ENCODE data around the gene RNF207. TPM values are rescaled to one million over a fixed set of nuclear protein-coding genes. Genes with fewer than 3 reads are reported as not detected.

Gene RNF207
- total RNA-seq, 1 donor from 2014 or later, result 5.6 TPM

GRCh38 chr1:6207075-6207885 lies 1.4 kb downstream of the RNF207 start:
- DNase-seq, result no peak
- H3K9me3 Mint-ChIP-seq (ENCODE audit: unreplicated experiment), result peaks cover 2% of the 10 kb centered on the region
- no peak overlapping the region for H3K27ac Mint-ChIP-seq (ENCODE audit: unreplicated experiment)
- H3K27me3 Mint-ChIP-seq (ENCODE audit: unreplicated experiment), result peaks cover 4% of the 10 kb centered on the region
- H3K36me3 Mint-ChIP-seq (ENCODE audit: unreplicated experiment), result no peaks in the 10 kb centered on the region
- no peak for TF ChIP-seq CTCF (IDR thresholded peaks at IDR 0.05; ENCODE audit: partially characterized antibody, unreplicated experiment)
- peak overlapping the region; percentile 42 for H3K4me3 Mint-ChIP-seq (ENCODE audit: unreplicated experiment)
- no peaks in the 10 kb centered on the region for H3K4me1 Mint-ChIP-seq (ENCODE audit: low read depth, unreplicated experiment)

GRCh38 chr1:6207921-6208320 lies 2.0 kb downstream of the RNF207 start:
- Mint-ChIP-seq H3K4me3 (ENCODE audit: unreplicated experiment) (no peak overlapping the region), H3K4me1 (ENCODE audit: low read depth, unreplicated experiment) (no peaks in the 10 kb centered on the region), H3K36me3 (ENCODE audit: unreplicated experiment) (no peaks in the 10 kb centered on the region), H3K27ac (ENCODE audit: unreplicated experiment) (no peak overlapping the region), H3K9me3 (ENCODE audit: unreplicated experiment) (peaks cover 2% of the 10 kb centered on the region), H3K27me3 (ENCODE audit: unreplicated experiment) (peaks cover 8% of the 10 kb centered on the region)
- no peak for DNase-seq
- TF ChIP-seq CTCF (IDR thresholded peaks at IDR 0.05; ENCODE audit: partially characterized antibody, unreplicated experiment), result no peak

GRCh38 chr1:6208723-6209660 lies 3.1 kb downstream of the RNF207 start:
- Mint-ChIP-seq H3K9me3 (ENCODE audit: unreplicated experiment) (peaks cover 2% of the 10 kb centered on the region), H3K4me1 (ENCODE audit: low read depth, unreplicated experiment) (no peaks in the 10 kb centered on the region), H3K27ac (ENCODE audit: unreplicated experiment) (no peak overlapping the region), H3K4me3 (ENCODE audit: unreplicated experiment) (peak overlapping the region; percentile 64), H3K36me3 (ENCODE audit: unreplicated experiment) (no peaks in the 10 kb centered on the region), H3K27me3 (ENCODE audit: unreplicated experiment) (peaks cover 8% of the 10 kb centered on the region)
- peak; percentile 71 for DNase-seq
- peak; percentile 67 for TF ChIP-seq CTCF (IDR thresholded peaks at IDR 0.05; ENCODE audit: partially characterized antibody, unreplicated experiment)

DNA sequence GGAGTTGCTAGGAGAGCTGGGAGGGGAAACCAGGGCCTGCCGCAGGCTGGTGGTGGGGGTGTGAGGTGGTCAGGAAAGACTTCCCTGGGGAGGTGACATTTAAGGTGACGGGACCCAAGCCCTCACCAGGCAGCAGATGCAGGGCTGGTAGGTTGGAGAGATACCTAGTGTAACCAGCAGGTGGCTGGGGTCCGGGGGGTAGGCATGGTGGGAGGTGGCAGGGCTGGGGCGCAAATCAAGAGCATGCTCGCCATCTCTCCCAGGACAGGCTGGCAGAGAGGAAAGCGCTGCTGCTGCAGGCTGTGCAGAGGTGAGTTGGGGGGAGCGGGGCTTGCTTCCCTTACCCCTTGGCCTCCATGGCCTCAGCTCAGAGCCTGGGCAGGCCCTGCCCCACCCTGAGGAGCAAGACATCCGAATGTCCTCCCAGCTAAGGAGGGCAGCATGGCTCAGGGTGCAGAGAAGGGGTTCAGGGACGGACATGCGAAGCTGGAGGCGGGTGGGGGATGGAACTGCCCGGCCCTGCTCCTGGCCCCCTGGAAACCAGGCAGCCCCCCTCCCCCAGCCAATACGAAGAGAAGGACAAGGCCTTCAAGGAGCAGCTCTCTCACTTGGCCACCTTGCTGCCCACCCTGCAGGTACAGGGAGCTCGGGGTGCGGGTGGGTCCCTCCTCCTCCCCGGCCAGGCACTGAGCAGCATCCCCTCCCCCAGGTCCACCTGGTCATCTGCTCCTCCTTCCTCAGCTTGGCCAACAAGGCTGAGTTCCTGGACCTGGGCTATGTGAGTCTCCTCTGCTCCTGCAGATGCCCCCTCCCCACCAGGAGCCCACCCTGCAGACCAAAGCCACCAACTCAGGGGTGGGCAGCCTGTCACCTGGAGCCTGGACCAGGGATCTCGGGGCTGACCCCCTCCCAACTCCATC lies 4.0 kb downstream of the RNF207 start:
- peak; percentile 50 for TF ChIP-seq CTCF (IDR thresholded peaks at IDR 0.05; ENCODE audit: partially characterized antibody, unreplicated experiment)
- Mint-ChIP-seq H3K36me3 (ENCODE audit: unreplicated experiment) (no peaks in the 10 kb centered on the region), H3K27ac (ENCODE audit: unreplicated experiment) (no peak overlapping the region), H3K4me3 (ENCODE audit: unreplicated experiment) (peak overlapping the region; percentile 64), H3K27me3 (ENCODE audit: unreplicated experiment) (peaks cover 8% of the 10 kb centered on the region), H3K9me3 (ENCODE audit: unreplicated experiment) (peaks cover 2% of the 10 kb centered on the region), H3K4me1 (ENCODE audit: low read depth, unreplicated experiment) (no peaks in the 10 kb centered on the region)
- peak; percentile 43 for DNase-seq

All from glutamatergic neuron (in vitro differentiated cells).